ENCODE results near the gene RAB1B.

Gene RAB1B

GRCh38 chr11:66287889-66288670, 19.6 kb downstream of the RAB1B start:
- Histone ChIP-seq H3K9me3 (ENCODE audit: control insufficient read depth, low read depth, low read length) (no peaks in the 10 kb centered on the region), H3K36me3 (ENCODE audit: control insufficient read depth, low read depth, low read length) (no peaks in the 10 kb centered on the region), H3K27me3 (ENCODE audit: control insufficient read depth, insufficient read depth, low read length) (peaks cover 30% of the 10 kb centered on the region), H3K27ac (ENCODE audit: low read length) (no peak overlapping the region), H3K4me3 (ENCODE audit: low read length) (peak overlapping the region; percentile 76), H3K9ac (ENCODE audit: low read length) (peak overlapping the region; percentile 86), H3K4me1 (ENCODE audit: control insufficient read depth, low read depth, low read length) (peaks cover 7% of the 10 kb centered on the region)

GRCh38 chr11:66288671-66289547, 20.5 kb downstream of the RAB1B start, which contains the start of gene YIF1A:
TSS of gene YIF1A (minus strand) at chr11:66289143. CDS start at chr11:66288985, 158 bp downstream.
- Histone ChIP-seq H3K9ac (ENCODE audit: low read length) (peak within 1 kb of the TSS; percentile 86), H3K9me3 (ENCODE audit: control insufficient read depth, low read depth, low read length) (no peaks in the 10 kb centered on the region), H3K36me3 (ENCODE audit: control insufficient read depth, low read depth, low read length) (no peaks in the 10 kb centered on the region), H3K27ac (ENCODE audit: low read length) (no peak within 1 kb of the TSS), H3K4me3 (ENCODE audit: low read length) (peak within 1 kb of the TSS; percentile 76), H3K27me3 (ENCODE audit: control insufficient read depth, insufficient read depth, low read length) (peaks cover 34% of the 10 kb centered on the region), H3K4me1 (ENCODE audit: control insufficient read depth, low read depth, low read length) (peaks cover 7% of the 10 kb centered on the region)

- peak overlapping the region; percentile 76 for H3K4me3 ChIP-seq (ENCODE audit: low read length)
- peaks cover 7% of the 10 kb centered on the region for H3K4me1 ChIP-seq (ENCODE audit: control insufficient read depth, low read depth, low read length)
- no peak overlapping the region for H3K9ac ChIP-seq (ENCODE audit: low read length)
- H3K27me3 ChIP-seq (ENCODE audit: control insufficient read depth, insufficient read depth, low read length) = peaks cover 34% of the 10 kb centered on the region
- H3K9me3 ChIP-seq (ENCODE audit: control insufficient read depth, low read depth, low read length) = no peaks in the 10 kb centered on the region
- no peaks in the 10 kb centered on the region for H3K36me3 ChIP-seq (ENCODE audit: control insufficient read depth, low read depth, low read length)
- H3K27ac ChIP-seq (ENCODE audit: low read length) = no peak overlapping the region
Observed at GRCh38 chr11:66289548-66290329, 21.3 kb downstream of the RAB1B start.

DNA sequence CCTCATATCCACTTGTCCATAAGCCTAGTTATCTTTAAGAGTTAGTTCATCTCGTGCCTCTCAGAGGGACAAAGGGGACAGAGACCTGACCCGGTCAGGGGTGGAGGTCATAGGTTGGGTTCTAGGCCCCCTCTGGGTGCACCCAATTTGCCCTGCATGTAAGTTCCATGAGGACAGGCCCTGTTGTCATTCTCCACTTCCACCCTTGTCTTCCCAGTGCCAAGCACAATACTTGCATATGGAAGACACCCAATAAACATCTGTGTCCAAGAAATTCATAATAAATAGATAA, 21.8 kb downstream of the RAB1B start:
- Histone ChIP-seq H3K27ac (ENCODE audit: low read length) (no peak overlapping the region), H3K4me3 (ENCODE audit: low read length) (no peak overlapping the region)

DNA sequence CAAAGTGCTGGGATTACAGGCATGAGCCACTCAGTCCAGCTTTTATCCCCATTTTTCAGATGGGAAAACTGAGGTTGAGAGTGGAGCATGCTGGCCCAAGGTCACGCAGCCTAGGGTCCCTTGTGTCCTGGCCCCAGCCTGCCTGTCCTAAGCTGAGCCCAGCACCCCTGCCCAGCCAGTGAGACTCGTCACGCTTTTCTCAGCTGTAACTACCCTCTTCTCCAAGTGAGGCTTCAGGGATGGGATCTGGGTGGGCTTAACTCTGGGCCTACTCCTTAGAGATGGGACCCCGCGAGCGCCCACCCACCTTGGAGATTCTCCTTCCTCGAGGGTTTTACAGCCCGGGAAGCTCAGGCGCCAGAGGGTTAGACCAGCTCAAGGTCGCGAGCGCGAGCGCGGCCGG, 22.9 kb downstream of the RAB1B start:
- H3K4me3 ChIP-seq (ENCODE audit: low read length) = peak overlapping the region; percentile 24
- H3K4me1 ChIP-seq (ENCODE audit: control insufficient read depth, low read depth, low read length) = peaks cover 7% of the 10 kb centered on the region
- H3K9me3 ChIP-seq (ENCODE audit: control insufficient read depth, low read depth, low read length) = no peaks in the 10 kb centered on the region
- H3K27me3 ChIP-seq (ENCODE audit: control insufficient read depth, insufficient read depth, low read length) = peaks cover 34% of the 10 kb centered on the region
- no peaks in the 10 kb centered on the region for H3K36me3 ChIP-seq (ENCODE audit: control insufficient read depth, low read depth, low read length)
- no peak overlapping the region for H3K27ac ChIP-seq (ENCODE audit: low read length)
- no peak overlapping the region for H3K9ac ChIP-seq (ENCODE audit: low read length)

More for the DNA sequence above, 21.8 kb downstream of the RAB1B start:
- H3K9ac ChIP-seq (ENCODE audit: low read length) = no peak overlapping the region
- peaks cover 34% of the 10 kb centered on the region for H3K27me3 ChIP-seq (ENCODE audit: control insufficient read depth, insufficient read depth, low read length)
- H3K36me3 ChIP-seq (ENCODE audit: control insufficient read depth, low read depth, low read length) = no peaks in the 10 kb centered on the region
- peaks cover 7% of the 10 kb centered on the region for H3K4me1 ChIP-seq (ENCODE audit: control insufficient read depth, low read depth, low read length)
- no peaks in the 10 kb centered on the region for H3K9me3 ChIP-seq (ENCODE audit: control insufficient read depth, low read depth, low read length)

DNA sequence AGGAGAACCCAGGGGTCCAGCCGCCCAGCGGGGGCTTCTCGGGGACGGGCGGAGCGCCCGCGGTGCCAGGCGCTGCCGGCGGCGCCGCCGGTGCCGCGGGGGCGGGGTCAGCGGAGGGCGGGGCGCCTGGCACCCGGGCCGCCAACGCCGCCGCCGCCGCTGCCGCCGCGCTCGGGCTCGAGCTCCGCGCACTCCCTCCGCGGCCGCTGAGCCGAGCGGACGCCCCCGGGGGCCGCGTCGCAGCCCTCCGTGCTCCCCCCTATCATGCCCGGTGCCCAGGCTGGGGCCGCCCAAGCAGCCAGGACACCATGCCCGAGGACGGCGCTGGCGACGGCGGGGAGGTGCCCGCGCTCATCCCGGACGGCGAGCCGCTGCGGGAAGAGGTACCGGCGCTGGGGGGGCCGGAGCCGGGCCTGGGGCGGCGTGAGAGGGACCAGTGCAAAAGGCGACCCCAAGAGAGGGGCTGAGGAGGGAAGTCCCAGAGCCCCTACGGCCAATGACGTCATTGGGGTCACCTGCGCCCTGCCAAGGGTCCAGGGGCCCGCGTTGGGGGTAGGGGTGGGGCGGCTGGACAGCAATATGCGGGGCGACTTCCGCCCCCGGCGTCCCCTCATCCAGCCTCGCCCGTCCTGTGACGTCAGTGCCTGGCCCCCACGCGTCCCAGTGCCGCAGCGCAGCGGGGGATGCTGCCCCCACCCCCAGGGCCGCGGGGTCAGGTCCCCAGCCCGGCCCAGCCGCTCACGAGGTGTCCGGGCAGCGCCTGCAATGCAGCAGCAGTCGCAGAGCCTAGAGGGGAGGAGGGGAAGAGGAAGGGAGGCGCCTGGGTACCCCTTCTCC, 23.5 kb downstream of the RAB1B start, which contains the start of gene TMEM151A:
Gene TMEM151A, plus strand, starts transcription at position 189 of the 837 bp plus-strand sequence. Its CDS starts 120 bp downstream, at position 309.
- H3K27ac ChIP-seq (ENCODE audit: low read length) = no peak within 1 kb of the TSS
- peak within 1 kb of the TSS; percentile 44 for H3K4me3 ChIP-seq (ENCODE audit: low read length)
- H3K36me3 ChIP-seq (ENCODE audit: control insufficient read depth, low read depth, low read length) = no peaks in the 10 kb centered on the region
- H3K9ac ChIP-seq (ENCODE audit: low read length) = no peak within 1 kb of the TSS
- H3K27me3 ChIP-seq (ENCODE audit: control insufficient read depth, insufficient read depth, low read length) = peaks cover 34% of the 10 kb centered on the region
- H3K9me3 ChIP-seq (ENCODE audit: control insufficient read depth, low read depth, low read length) = no peaks in the 10 kb centered on the region
- peaks cover 7% of the 10 kb centered on the region for H3K4me1 ChIP-seq (ENCODE audit: control insufficient read depth, low read depth, low read length)

- Histone ChIP-seq H3K4me1 (ENCODE audit: control insufficient read depth, low read depth, low read length) (peaks cover 9% of the 10 kb centered on the region), H3K9me3 (ENCODE audit: control insufficient read depth, low read depth, low read length) (no peaks in the 10 kb centered on the region), H3K36me3 (ENCODE audit: control insufficient read depth, low read depth, low read length) (no peaks in the 10 kb centered on the region), H3K9ac (ENCODE audit: low read length) (no peak overlapping the region), H3K27ac (ENCODE audit: low read length) (no peak overlapping the region), H3K27me3 (ENCODE audit: control insufficient read depth, insufficient read depth, low read length) (peaks cover 34% of the 10 kb centered on the region), H3K4me3 (ENCODE audit: low read length) (peak overlapping the region; percentile 44)
Observed at GRCh38 chr11:66292543-66293332, 24.3 kb downstream of the RAB1B start.

DNA sequence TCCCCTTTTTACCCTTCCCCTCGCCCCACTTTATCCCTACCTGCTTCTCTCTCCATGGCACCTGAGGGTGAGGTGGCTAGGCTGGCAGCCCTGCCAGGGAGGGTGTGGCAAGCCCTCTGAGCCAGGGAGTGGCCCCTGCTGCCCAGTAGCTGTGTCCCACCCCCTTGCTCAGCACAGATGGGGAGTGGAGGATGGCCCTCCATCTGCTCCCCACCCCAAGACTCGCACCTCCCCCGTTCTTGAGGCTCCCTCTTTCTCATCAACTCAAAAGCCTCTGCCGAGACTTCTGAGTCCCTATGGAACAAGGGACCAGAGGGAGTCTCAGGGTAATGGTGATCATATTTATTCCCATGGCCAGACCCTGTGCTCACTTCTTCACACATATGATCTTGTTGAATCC, 24.9 kb downstream of the RAB1B start:
- Histone ChIP-seq H3K9me3 (ENCODE audit: control insufficient read depth, low read depth, low read length) (no peaks in the 10 kb centered on the region), H3K4me3 (ENCODE audit: low read length) (no peak overlapping the region), H3K36me3 (ENCODE audit: control insufficient read depth, low read depth, low read length) (no peaks in the 10 kb centered on the region), H3K27ac (ENCODE audit: low read length) (no peak overlapping the region), H3K4me1 (ENCODE audit: control insufficient read depth, low read depth, low read length) (peaks cover 9% of the 10 kb centered on the region), H3K27me3 (ENCODE audit: control insufficient read depth, insufficient read depth, low read length) (peaks cover 34% of the 10 kb centered on the region), H3K9ac (ENCODE audit: low read length) (no peak overlapping the region)

- H3K4me3 ChIP-seq (ENCODE audit: low read length) = no peak overlapping the region
- no peak overlapping the region for H3K27ac ChIP-seq (ENCODE audit: low read length)
- peaks cover 34% of the 10 kb centered on the region for H3K27me3 ChIP-seq (ENCODE audit: control insufficient read depth, insufficient read depth, low read length)
- H3K36me3 ChIP-seq (ENCODE audit: control insufficient read depth, low read depth, low read length) = no peaks in the 10 kb centered on the region
- peaks cover 9% of the 10 kb centered on the region for H3K4me1 ChIP-seq (ENCODE audit: control insufficient read depth, low read depth, low read length)
- H3K9me3 ChIP-seq (ENCODE audit: control insufficient read depth, low read depth, low read length) = no peaks in the 10 kb centered on the region
- no peak overlapping the region for H3K9ac ChIP-seq (ENCODE audit: low read length)
Observed at GRCh38 chr11:66293777-66294625, 25.6 kb downstream of the RAB1B start.
